22Rv1 (cell line): ENCODE data around the gene HORMAD2.

Experiments used
- ZFX ChIP-seq: fragments of 450-650 bp; IDR thresholded peaks from 2 replicates; pipeline ENCODE4 v1.6.1; 2017; ENCODE audit warnings: antibody characterized with exemption, borderline replicate concordance
- TF ChIP-seq, protein P1 (sequence below): fragments of 450-650 bp; IDR thresholded peaks from 2 replicates; pipeline ENCODE4 v1.5.1; 2017; ENCODE audit warnings: mild to moderate bottlenecking

DNA sequence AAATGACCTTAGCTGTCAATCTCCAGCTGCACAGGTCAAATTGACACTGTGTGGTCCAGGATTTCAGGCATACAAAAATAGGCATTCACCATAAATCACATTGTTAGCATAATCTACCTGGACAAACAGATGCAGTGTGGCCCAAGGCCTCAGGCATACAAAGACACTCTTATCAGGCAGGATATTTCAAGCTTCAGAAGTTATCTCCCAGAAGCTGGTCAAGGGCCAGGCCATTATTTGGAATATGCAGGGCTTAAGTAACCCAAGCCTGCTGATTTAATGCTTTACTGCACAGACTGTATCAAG lies 25.5 kb upstream of the HORMAD2 start:
- TF ChIP-seq, protein P1, sequence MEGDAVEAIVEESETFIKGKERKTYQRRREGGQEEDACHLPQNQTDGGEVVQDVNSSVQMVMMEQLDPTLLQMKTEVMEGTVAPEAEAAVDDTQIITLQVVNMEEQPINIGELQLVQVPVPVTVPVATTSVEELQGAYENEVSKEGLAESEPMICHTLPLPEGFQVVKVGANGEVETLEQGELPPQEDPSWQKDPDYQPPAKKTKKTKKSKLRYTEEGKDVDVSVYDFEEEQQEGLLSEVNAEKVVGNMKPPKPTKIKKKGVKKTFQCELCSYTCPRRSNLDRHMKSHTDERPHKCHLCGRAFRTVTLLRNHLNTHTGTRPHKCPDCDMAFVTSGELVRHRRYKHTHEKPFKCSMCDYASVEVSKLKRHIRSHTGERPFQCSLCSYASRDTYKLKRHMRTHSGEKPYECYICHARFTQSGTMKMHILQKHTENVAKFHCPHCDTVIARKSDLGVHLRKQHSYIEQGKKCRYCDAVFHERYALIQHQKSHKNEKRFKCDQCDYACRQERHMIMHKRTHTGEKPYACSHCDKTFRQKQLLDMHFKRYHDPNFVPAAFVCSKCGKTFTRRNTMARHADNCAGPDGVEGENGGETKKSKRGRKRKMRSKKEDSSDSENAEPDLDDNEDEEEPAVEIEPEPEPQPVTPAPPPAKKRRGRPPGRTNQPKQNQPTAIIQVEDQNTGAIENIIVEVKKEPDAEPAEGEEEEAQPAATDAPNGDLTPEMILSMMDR = no peak
- TF ChIP-seq ZFX = no peak
